AG08395 (cell line): ENCODE measurements around the gene PRELP.
A peak's percentile ranks its signal among the peaks of the same experiment; 100 is the strongest.

Experiments
- DNase-seq: peaks from one replicate; pipeline ENCODE4 v3.0.0; 2012; ENCODE audit warnings: mixed read lengths, low spot score

PRELP gene

DNA sequence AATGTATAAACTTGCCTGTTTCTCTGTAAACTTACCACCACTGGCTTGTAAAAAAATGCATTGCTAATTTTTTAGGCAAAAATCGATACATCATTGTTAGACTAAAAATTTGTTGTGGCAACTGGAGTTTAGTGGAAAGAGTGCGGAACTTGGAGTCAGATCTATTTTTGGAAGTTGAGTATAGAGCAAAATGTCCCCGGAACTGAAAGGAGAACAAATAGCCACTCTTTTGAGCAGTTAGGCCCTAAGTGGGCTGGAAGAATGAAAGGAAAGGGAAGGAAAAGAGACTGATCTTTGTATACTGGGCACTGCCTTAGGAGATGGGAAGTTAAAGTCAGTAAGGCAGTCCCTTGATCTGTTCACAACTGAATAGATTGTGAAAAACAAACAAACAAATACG, 48.5 kb downstream of the PRELP start:
- no peak for DNase-seq

DNA sequence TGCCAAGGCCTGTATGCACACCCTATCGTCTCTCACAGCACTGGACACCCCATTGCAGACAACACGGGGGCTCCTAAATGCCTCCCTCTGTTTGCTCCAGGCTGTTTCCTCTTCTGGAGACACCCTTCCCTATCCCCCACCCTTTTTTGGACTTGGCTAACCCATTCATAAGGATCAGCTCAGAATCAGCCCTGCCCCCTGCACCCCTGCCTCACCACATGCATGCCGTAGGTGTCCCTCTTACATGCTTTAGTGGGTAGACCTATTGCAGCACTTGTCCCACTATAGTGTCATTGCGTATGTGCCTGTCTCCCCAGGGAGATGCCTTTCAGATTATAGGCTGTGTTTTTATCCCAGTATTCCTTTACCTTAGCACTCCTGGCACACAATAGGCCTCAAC, 49.2 kb downstream of the PRELP start:
- no peak for DNase-seq

GRCh38 chr1:203525685-203526084, 50.1 kb downstream of the PRELP start:
- DNase-seq = no peak

GRCh38 chr1:203526130-203526529, 50.5 kb downstream of the PRELP start:
- no peak for DNase-seq

GRCh38 chr1:203526572-203526971, 51.0 kb downstream of the PRELP start:
- DNase-seq = peak; percentile 33

- DNase-seq = no peak
Observed at GRCh38 chr1:203527013-203527412, 51.4 kb downstream of the PRELP start.

GRCh38 chr1:203528063-203528462, 52.5 kb downstream of the PRELP start:
- DNase-seq = no peak

- no peak for DNase-seq
Observed at GRCh38 chr1:203528976-203529835, 53.6 kb downstream of the PRELP start.

GRCh38 chr1:203531063-203531462, 55.5 kb downstream of the PRELP start:
- DNase-seq = no peak

DNA sequence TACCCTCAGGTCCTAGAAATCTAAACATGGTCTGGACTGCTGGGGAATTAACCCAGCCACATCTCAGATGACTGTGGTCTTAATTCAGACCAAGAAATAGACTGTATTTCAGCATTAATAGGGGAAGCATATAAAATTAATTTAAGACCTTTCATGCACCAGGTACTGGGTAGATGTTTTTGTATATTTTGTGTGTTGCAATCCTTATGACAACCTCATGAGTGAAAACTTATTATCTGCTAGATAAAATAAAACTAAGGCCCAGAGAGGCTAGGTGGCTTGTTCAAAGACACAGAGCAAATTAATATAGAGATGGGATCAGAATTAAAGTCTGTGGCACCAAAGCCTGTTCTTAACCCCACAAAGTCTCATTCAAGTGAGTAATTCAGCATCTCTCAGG, 58.4 kb downstream of the PRELP start:
- no peak for DNase-seq

- DNase-seq = peak; percentile 94
Observed at GRCh38 chr1:203534526-203534925, 58.9 kb downstream of the PRELP start.

DNA sequence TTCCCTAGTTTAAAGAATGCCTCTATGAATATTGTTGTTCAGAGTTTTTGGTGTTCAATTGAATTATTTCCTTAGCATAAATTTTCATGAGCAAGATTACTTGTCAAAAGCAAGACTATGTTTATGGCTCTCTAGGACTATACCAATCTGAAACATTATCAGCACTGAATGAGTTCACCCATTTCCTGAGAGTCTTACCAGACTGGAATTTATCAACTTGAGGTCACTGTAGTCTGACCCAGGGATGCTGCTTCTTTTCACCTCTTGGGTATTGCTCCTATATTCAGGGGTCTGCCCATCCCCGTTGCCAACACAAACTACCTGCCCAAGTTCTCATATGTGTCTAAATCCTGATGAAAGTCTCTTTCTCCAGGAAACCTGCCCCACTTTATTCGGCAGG, 61.0 kb downstream of the PRELP start:
- no peak for DNase-seq

DNA sequence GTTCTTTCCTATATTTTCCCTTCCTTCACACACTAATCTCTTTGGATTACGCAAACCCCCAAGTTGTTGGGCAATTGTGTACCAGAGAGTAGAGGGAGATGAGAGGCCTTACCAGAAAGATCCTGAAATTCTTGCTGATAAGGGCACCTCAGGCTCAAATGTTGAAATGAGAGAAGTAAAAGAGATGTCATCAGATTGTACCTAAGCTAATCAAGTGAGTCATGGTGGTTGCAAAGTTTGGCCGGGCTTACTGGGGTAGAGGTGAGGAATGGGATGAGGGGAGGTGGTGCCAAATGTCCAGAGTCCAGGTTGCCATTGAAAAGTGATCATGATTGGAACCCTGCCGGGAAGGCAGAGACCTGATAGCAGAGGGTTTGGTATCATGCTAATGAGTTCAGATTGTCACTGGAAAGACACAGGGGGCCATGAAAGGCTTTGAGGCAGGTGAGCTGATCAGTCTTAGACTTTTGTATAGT, 61.4 kb downstream of the PRELP start:
- no peak for DNase-seq

DNA sequence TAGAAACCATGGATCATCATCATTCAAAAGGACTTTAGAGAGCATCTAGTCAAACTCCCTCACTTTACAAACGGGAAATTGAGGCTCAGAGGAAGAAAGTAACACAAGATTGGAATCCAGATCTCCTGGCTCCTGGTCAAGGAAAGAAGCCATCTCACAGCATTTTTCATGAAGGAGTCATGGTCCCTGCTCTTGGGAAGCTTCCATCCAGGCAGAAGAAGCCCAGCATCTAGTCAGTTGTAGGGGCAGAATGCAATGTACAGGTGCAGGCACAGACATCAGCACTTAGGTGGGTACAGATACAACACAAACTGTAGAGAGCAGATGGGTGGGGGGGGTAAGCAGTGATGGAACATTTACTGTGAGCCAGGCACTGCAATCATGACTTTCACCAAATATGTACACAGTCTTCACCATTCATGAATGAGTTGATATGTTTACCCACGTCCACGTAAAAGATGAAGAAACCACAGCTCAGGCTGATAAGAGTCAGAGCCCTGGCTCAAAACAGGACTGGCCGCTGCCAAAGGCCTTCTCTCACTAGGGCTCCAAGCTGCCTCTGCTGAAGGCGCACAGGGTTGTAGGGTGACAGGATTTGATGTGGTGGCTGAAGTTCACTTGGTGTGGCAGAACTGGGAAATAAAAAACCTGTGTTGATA, 62.3 kb downstream of the PRELP start:
- peak; percentile 60 for DNase-seq

DNA sequence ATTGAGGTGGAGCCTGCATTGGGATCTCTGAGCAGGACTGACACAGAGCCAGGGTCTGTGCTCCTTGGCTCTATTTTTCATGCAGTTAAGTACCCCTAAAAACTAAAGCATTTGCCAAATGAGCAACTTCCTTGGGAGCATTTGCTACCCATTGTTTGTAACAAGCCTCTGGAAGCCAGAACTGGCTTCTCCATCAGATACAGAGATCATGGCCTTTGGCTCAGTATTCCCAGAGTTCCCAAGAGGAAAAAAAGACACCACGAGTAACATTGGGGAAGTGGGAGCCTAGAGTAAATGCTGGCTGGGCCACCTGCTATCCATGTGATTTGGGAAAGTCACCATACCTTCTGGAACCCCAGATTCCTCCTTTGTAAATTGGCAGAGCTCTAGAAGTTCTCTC, 63.1 kb downstream of the PRELP start:
- DNase-seq = no peak

- no peak for DNase-seq
Observed at GRCh38 chr1:203539831-203540546, 64.4 kb downstream of the PRELP start.
